Heart left ventricle (tissue), 16 donors: Measurements from ENCODE around the gene KCNMA1. TPM values are rescaled to one million over a fixed set of nuclear protein-coding genes. Genes with fewer than 3 reads are reported as not detected.

Experiments used
- ATAC-seq, 4 donors: fragments of 200-7000 bp; cut with Tn5 transposase; one replicate each; pipeline ENCODE4 v1.9.1; 2020 to 2022; ENCODE audit warnings: moderate library complexity in 4 of 4, mild to moderate bottlenecking in 3 of 4, moderate number of reproducible peaks in 1 of 4
- DNase-seq, 5 donors: peaks; one replicate each; pipeline ENCODE4 v3.0.0-alpha.2; 2020
- H3K27ac ChIP-seq, 12 donors: fragments of 200-600 bp; sonication (generic) in 4 of 12; one replicate each; pipeline versions ENCODE4 v1.5.0 to v1.8.0; 2016 to 2022; ENCODE audit warnings: mild to moderate bottlenecking in 2 of 12
- H3K27me3 ChIP-seq, 9 donors: fragments of 200-600 bp; sonication (generic) in 2 of 9; one replicate each; pipeline versions ENCODE4 v1.5.1 to v1.8.0; 2016 to 2022; ENCODE audit warnings: mild to moderate bottlenecking in 3 of 9
- H3K36me3 ChIP-seq, 9 donors: fragments of 200-600 bp; sonication (generic) in 2 of 9; one replicate each; pipeline versions ENCODE4 v1.5.0 to v1.8.0; 2018 to 2022; ENCODE audit warnings: mild to moderate bottlenecking in 2 of 9
- H3K4me1 ChIP-seq, 12 donors: fragments of 200-600 bp; sonication (generic) in 4 of 12; one replicate each; pipeline versions ENCODE4 v1.5.0 to v1.8.0; 2016 to 2022; ENCODE audit warnings: mild to moderate bottlenecking in 3 of 12
- H3K4me3 ChIP-seq, 12 donors: fragments of 200-600 bp; sonication (generic) in 4 of 12; one replicate each; pipeline versions ENCODE4 v1.5.0 to v1.8.0; 2017 to 2022; ENCODE audit warnings: mild to moderate bottlenecking in 9 of 12, moderate library complexity in 4 of 12
- H3K9me3 ChIP-seq, 12 donors: fragments of 200-600 bp; sonication (generic) in 4 of 12; one replicate each; pipeline versions ENCODE4 v1.5.0 to v1.8.0; 2016 to 2022; ENCODE audit warnings: mild to moderate bottlenecking in 1 of 12
- POLR2A ChIP-seq, 2 donors: fragments of 450-650 bp; IDR thresholded peaks; one replicate each; pipeline ENCODE4 v1.6.1; 2017; ENCODE audit warnings: antibody characterized with exemption in 2 of 2, mild to moderate bottlenecking in 2 of 2, moderate library complexity in 2 of 2
- WGBS, 4 donors: extraction: QIAGEN DNeasy Blood & Tissue Kit in 2 of 4; methylation state at CpG; one replicate each; pipeline versions ENCODE4 v1.1.5 to v1.1.7; 2013 to 2018; 5-methylcytosine and 5-hydroxymethylcytosine counted together
- intact Hi-C, 10 donors: fragments of 100-400 bp; cut with DNase I; formaldehyde crosslinking; loops; one replicate each; pipeline versions ENCODE4 v1.11.1 to v1.14.2; 2022
- polyA plus RNA-seq, 2 donors: library from polyadenylated mRNA; stranded (reverse); fragments of 200-250 nt; gene quantifications; one replicate each; pipeline ENCODE4 v1.2.3, GENCODE V29; 2013
- total RNA-seq, 9 donors: library from RNA; depleted of rRNA in 2 of 9; stranded (reverse); fragments of >200 nt in 2 of 9; fragmentation: NEBNext Ultra II Directional in 3 of 9; extraction: Animal tissue kit (Norgen Biotek cat#: 25700) in 3 of 9; gene quantifications; one replicate each; pipeline versions ENCODE4 v1.1.0 to v1.2.4, GENCODE V29; 2016 to 2023
- TF ChIP-seq, protein P1 (sequence below), 12 donors: fragments of 200-600 bp; sonication (generic) in 4 of 12; IDR thresholded peaks; one replicate each; pipeline versions ENCODE4 v1.5.0 to v1.8.0; 2018 to 2022; ENCODE audit warnings: antibody characterized with exemption in 12 of 12, mild to moderate bottlenecking in 5 of 12
- donor health status: ischemic (EF 13 %, LVEDD 7.1; RV severe dilation, severe dysfunction).
- donor health status: healthy with polysubstance abuse.
- donor health status: DM: no; HTN: yes; CAD: no.
- donor health status: DM: no; HTN: no; CAD: no.
- donor health status: ischemic (EF 25% LVEDD 6.9; RV normal size, moderate dysfunction).
- donor health status: ischemic (EF 25% LVEDD 5.7; RV mildly dilated, moderate dysfunction).
- donor health status: healthy.
- donor health status: DM: yes; HTN: yes; CAD: no.
- donor health status: ischemic (EF 35%, LVEDD 5.7; RV mildly dilated, moderate dysfunction).
- donor health status: nonischemic (EF 11% LVEDD 7.7; RV severe dilation, severe dysfunction).
- donor health status: DM: yes; HTN: yes; CAD: no.
- donor health status: PGD.
- donor health status: ischemic (EF 29% LVEDD 5.4; RV normal size, mild dysfunction).
- donor health status: nonischemic (EF 23%, LVEDD 6.1; RV moderate dilation, normal function).

KCNMA1 gene
- total and polyA plus RNA-seq, 11 donors = 0.39 to 8.7 (median 1.7) TPM

- 69 to 82% (median 77%) methylated on average over 7 of the region's 7 CpGs for WGBS, 4 donors
- Histone ChIP-seq H3K4me3 (no peak overlapping the region), H3K36me3 (no peaks in the 10 kb centered on the region), H3K27me3 (peaks cover 0 to 18% (median 0%) of the 10 kb centered on the region in 9 donors), H3K9me3 (no peaks in the 10 kb centered on the region), H3K27ac (no peak overlapping the region), H3K4me1 (no peaks in the 10 kb centered on the region)
- TF ChIP-seq, protein P1, sequence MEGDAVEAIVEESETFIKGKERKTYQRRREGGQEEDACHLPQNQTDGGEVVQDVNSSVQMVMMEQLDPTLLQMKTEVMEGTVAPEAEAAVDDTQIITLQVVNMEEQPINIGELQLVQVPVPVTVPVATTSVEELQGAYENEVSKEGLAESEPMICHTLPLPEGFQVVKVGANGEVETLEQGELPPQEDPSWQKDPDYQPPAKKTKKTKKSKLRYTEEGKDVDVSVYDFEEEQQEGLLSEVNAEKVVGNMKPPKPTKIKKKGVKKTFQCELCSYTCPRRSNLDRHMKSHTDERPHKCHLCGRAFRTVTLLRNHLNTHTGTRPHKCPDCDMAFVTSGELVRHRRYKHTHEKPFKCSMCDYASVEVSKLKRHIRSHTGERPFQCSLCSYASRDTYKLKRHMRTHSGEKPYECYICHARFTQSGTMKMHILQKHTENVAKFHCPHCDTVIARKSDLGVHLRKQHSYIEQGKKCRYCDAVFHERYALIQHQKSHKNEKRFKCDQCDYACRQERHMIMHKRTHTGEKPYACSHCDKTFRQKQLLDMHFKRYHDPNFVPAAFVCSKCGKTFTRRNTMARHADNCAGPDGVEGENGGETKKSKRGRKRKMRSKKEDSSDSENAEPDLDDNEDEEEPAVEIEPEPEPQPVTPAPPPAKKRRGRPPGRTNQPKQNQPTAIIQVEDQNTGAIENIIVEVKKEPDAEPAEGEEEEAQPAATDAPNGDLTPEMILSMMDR (IDR thresholded peaks at IDR 0.05) = no peak
- TF ChIP-seq POLR2A (IDR thresholded peaks at IDR 0.05) = no peak
- DNase-seq (no peak), ATAC-seq (no peak)
- intact Hi-C loops = no loop called here
Measured at GRCh38 chr10:77461636-77462296, 175.8 kb downstream of the KCNMA1 start.

- no peak for ATAC-seq
- 91 to 96% (median 94%) methylated on average over 3 of the region's 3 CpGs for WGBS, 4 donors
- intact Hi-C loops = no loop called here
- Histone ChIP-seq H3K36me3 (no peaks in the 10 kb centered on the region), H3K9me3 (no peaks in the 10 kb centered on the region), H3K4me3 (no peak overlapping the region), H3K4me1 (no peaks in the 10 kb centered on the region), H3K27me3 (peaks cover 0 to 18% (median 0%) of the 10 kb centered on the region in 9 donors), H3K27ac (no peak overlapping the region)
- TF ChIP-seq, protein P1 (IDR thresholded peaks at IDR 0.05) = no peak
- no peak for TF ChIP-seq POLR2A (IDR thresholded peaks at IDR 0.05)
- DNase-seq = no peak
Measured at GRCh38 chr10:77459905-77460304, 177.7 kb downstream of the KCNMA1 start.

DNA sequence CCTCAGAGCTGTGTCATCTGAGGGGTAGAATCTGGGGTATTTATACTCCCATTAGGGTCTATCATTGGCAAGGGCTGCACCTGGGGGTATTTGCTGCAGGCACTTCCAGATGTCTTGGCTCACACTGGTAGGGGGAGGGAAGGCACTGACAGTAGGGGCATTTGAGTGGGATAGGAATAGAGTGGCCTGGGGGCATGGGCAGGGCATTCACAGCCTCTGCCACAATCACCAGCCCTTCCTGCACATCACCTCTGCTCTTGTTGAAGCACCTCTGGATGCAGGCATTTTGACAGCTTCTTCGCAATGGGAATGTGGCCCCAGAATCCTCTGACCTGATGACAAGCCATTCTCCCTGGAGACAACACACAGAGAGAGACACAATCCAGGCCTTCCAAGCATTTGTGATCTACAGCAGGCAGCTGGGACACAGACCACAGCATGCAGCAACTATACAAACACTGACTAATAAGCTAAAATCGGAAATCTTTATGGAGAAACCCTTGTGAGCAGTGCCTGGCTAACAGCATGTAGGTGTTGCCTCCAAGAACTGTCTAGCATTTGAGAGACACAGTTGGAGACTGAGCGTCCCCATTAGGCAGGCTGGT, 178.5 kb downstream of the KCNMA1 start:
- DNase-seq (no peak), ATAC-seq (no peak)
- 54 to 56% (median 55%) methylated on average over 3 of the region's 3 CpGs for WGBS, 4 donors
- Histone ChIP-seq H3K4me1 (no peaks in the 10 kb centered on the region), H3K4me3 (no peak overlapping the region), H3K27me3 (peaks cover 0 to 18% (median 0%) of the 10 kb centered on the region in 9 donors), H3K36me3 (no peaks in the 10 kb centered on the region), H3K9me3 (no peaks in the 10 kb centered on the region), H3K27ac (no peak overlapping the region)
- intact Hi-C loops = no loop called here
- TF ChIP-seq, protein P1 (IDR thresholded peaks at IDR 0.05) = no peak
- no peak for TF ChIP-seq POLR2A (IDR thresholded peaks at IDR 0.05)

- no peaks in the 10 kb centered on the region for H3K36me3 ChIP-seq
- H3K27me3 ChIP-seq = peaks cover 0 to 18% (median 0%) of the 10 kb centered on the region in 9 donors
- H3K4me1 ChIP-seq = no peaks in the 10 kb centered on the region
- TF ChIP-seq, protein P1 (IDR thresholded peaks at IDR 0.05) = no peak
- no peak for TF ChIP-seq POLR2A (IDR thresholded peaks at IDR 0.05)
- no peak overlapping the region for H3K4me3 ChIP-seq
- intact Hi-C loops = no loop called here
- ATAC-seq = no peak
- no peak overlapping the region for H3K27ac ChIP-seq
- WGBS, 4 donors = 50 to 68% (median 57%) methylated on average over 7 of the region's 7 CpGs
- DNase-seq = no peak
- no peaks in the 10 kb centered on the region for H3K9me3 ChIP-seq
Measured at GRCh38 chr10:77457721-77458120, 179.9 kb downstream of the KCNMA1 start.
